ENCODE measurements around the gene SDK1.

SDK1 gene

DNA sequence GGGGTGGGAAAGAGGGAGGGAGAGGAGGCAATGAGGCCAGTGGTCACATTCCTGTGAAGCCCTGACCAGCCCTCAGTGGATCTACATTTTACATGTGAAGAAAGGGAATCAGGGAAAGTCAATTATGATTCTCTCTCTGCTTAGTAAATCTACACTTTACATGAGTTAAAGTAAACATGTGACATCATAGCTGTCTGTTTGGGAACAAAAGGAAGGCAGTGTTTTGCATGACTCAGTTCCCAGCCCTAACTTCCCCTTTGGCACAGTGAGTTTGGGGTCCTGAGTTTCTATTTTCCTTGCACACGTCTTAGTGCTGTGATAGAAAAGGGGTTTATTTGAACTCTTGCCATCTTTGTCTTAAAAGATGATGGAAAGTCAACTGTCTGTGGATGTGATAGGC, 615.1 kb downstream of the SDK1 start:
- DNase-seq (ENCODE audit: low spot score): peak; percentile 33

DNA sequence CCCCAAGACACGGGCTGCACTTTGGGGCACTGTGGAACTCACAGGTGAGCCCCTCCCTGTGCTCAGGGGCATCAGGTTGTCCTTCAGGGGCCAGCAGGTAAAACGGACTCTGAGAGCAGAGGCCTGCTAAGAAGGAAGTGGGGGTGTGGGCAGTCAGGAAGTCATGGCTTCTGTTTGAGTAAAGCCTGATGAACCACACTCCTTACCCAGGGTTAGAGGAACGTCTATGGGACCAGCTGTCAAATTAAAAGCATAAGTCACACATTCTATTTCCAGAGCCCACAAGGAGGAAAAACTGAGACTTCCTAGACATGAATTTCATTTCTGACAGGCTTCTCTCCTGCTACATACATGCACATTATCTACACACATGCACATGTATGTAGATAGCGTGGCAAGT, 616.4 kb downstream of the SDK1 start:
- no peak for DNase-seq (ENCODE audit: low spot score)

DNA sequence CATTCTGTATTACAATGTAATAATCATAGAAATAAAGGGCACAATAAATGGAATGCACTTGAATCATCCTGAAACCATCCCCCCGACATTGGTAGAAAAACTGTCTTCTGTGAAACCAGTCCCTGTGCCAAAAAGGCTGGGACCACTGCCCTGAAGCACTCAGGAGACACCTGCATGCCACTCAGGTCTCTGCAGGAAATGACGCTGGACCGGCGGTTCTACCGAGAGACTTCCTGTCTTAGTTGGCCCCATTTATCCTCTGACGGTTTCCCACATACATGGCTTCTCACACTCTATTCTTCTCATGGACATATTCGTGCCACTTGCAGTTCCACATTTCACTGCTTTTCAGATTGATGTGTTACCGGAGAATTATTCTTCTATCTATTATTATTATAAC, 617.5 kb downstream of the SDK1 start:
- no peak for DNase-seq (ENCODE audit: low spot score)

DNA sequence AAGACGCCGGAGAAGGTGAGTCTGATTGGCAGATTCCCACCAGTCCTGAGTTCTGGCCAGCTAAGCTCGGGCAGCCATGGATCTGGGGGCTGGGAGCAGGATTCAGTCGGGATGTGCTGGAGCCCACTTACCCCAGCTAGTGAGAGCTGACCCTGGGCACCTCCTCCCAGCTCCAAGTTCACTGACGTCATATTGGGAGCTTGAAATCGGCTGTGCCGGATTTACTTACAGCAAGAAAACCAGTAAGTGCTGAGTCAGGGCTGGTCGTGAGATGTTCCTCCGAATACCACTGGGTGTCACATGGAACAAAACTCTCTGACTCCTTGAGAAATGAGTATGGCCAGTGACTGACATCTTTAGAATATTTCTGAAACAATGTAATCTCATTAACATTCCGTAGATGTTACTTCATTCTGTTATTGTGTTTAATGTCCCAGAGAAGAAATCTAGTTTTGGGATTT, 621.2 kb downstream of the SDK1 start:
- DNase-seq (ENCODE audit: low spot score): peak; percentile 95

DNA sequence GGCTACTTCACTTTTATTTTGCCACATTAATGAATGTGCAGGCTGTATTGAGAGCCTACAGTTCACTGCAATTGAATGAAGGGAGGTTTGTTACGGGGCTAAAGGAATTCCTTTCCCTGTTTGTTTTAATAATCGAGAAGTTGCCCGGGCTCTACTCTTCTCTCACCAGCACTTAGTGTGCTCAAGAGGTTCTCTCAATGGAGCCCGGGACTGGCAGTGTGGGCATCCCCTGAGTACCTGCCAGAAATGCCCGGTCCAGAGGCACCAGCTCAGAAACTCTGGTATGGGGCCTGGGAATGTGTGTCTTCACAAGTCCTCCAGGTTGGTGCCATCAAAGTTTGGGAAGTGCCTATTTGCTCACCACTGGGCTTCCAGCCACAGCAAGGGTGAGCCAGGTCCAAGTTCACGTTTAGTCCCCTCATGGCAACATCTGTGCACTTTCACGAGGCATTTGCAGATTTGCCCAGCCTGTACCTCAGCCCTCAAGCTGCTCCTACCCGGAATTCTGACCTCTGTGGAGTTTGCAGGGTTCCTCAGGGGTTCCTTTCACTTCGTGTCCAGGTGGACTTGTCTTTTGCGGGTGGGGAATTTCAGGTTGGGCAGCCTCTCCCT, 622.4 kb downstream of the SDK1 start:
- DNase-seq (ENCODE audit: low spot score): no peak

DNA sequence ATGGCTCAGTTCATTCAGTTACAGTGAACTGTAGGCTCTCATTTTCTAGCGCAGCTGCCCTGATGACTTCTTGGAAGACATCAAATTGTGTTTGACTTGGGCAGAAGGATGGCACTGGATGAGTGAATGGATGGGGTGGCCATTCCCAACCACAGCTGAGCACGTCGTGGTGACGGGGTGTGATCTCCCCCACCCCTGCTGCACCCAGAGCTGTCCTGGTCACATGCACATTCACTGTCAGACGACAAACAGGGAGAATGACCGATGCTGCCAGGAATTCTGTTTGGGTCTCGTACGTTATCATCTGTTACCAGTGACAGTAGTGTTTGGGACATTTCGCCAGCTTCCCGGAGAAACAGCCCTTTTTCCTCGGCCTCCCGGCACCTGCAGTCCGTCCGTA, 623.2 kb downstream of the SDK1 start:
- DNase-seq (ENCODE audit: low spot score): no peak

- DNase-seq (ENCODE audit: low spot score): no peak
These were observed 626.5 kb downstream of the SDK1 start for GRCh38 chr7:3927446-3928110.

DNA sequence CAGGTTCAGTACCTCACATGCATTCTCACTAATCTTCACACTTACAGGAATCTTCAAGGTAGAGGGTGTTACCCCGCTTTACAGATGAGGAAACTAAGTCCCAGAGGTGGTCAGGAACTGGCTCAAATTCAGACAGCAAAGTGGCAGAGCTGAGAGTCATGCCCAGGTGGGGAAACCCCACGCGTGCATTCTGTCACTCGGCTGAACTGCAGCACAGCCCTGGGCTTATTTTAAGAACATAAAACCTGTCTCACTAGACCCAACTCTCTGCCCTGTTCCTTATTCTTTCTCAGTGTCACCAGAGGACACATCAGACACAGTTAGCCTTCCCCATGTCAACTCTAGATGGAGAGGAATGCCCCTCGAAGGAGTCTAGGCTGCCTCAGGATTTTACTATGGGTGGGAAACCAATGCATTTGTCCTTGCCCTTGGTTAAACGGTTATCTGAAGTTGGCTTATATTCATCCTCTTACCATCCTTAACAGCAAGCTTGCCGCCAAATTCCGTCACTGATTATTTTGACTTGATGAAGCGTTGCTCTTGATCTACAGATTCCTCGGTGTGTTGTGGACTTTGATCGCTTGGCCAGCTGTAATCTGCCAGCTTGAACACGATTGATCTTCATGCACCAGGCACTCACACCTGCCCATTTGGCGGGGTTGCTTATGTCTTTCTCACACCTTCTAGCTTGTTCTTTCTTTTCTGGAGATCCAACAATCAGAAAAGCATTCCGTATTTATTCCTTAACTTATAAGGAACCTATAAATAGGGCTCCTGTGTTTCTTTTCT, 627.9 kb downstream of the SDK1 start:
- no peak for DNase-seq (ENCODE audit: low spot score)

GRCh38 chr7:3931843-3932242, 630.8 kb downstream of the SDK1 start:
- no peak for DNase-seq (ENCODE audit: low spot score)

DNA sequence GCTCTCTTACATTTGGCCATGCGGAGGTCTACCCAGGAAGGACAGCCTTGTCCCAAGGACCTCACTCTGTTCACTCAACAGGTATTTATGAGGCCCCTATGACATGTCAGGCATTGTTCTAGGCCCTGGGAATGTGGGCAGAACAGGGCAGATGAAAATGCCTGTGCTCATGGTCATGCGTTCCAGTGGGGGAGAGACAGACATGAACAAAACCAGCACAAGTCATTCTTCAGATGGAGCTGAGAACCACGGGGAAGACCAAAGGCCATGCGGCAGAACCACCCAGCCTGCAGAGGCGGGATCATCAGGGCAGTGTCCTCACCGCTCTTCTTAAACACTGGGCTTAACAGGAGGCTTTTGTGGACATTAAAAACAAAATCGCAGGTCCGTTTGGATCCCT, 636.1 kb downstream of the SDK1 start:
- DNase-seq (ENCODE audit: low spot score): no peak

GRCh38 chr7:3937605-3938004, 636.6 kb downstream of the SDK1 start:
- no peak for DNase-seq (ENCODE audit: low spot score)

DNA sequence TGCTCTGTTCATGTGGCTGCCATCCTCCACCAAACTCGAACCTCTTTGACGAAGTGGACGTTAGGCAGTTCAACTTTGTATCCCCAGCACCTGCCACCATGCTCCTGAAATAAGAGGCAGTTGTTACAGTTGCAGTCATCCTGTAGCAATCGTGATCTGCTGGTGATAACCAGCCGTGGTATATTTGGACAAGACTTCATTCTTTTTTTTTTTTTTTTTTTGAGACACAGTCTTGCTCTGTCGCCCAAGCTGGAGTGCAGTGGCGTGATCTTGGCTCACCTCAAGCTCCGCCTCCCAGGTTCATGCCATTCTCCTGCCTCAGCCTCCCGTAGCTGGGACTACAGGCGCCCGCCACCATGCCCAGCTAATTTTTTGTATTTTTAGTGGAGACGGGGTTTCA, 640.7 kb downstream of the SDK1 start:
- DNase-seq (ENCODE audit: low spot score): peak; percentile 41

- no peak for DNase-seq (ENCODE audit: low spot score)
These were observed 641.2 kb downstream of the SDK1 start for GRCh38 chr7:3942276-3942675.

- DNase-seq (ENCODE audit: low spot score): peak; percentile 93
These were observed 642.0 kb downstream of the SDK1 start for GRCh38 chr7:3942816-3943745.

DNA sequence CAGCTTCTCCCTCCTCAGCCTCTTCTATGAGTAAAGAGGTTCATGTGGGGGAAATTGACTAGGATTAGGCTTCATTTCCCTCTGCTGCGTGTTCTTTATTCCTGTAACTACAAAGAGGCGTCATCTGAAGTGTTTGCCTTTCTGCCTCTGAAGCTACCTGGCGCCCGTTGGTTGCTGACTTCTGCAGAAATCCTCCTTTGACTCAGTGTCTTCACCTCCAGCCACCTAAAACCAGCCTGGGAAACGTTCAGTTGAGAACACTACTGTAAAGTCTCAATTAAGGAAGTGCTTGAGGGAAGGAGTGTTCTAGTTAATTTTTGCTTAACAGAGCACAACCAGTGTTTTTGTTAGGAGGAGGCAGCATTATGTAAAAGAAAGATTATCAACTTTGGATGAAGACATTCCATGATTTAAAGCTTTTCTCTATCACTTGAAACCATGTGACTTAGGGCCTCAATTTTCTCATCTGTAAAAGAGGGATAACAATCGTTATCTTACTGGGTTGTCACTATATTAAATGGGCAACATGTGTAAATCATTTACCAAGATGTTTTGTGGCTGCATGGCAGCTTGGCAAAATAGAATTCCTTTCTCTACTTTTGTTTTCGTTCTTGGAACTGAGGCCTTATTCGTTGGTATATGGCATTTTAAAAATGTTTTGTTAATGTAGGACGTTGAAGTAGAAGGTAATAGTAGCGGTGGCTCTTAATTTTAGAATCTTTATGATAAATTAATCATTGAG, 642.9 kb downstream of the SDK1 start:
- peak; percentile 87 for DNase-seq (ENCODE audit: low spot score)

DNA sequence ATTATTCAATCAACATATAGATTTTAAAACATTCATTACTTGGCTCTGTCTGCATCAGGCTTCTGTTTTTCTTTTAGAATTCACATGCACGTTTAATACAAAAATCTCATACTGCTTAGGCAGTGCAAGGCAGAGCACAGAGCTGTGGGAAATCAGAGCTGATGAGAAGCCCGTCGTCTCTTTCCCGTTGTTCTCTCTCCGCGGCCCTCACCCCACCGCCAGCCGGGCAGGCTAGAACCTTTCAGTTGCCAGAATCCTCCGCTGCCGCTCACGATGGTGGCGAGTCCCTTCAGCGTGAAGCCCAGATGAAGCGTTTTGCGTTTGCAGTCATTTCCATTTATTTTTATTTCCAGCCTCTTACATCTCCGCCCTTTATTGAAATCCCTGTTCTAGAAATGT, 648.2 kb downstream of the SDK1 start:
- no peak for DNase-seq (ENCODE audit: low spot score)

GRCh38 chr7:3950249-3950648, 649.2 kb downstream of the SDK1 start:
- no peak for DNase-seq (ENCODE audit: low spot score)

GRCh38 chr7:3951316-3952055, 650.4 kb downstream of the SDK1 start:
- DNase-seq (ENCODE audit: low spot score): no peak

DNA sequence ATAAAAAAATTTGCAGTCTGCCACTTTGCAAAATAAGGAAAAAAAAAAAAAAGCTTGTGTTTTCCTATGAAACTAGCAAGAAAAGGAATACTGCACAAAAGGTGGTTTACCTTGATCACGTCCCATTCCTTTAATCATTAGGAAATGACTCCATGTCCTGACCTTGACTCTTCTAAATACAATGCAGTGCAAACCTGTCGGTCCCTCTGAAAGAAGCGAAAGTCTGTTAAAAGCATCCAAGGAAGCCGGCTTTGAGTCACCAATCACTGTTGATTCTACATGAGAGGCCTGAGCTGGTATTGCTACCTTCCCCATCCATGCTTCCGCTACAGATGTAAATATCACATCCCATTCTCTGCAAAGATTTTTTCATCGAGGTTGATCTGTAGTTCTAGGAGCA, 652.1 kb downstream of the SDK1 start:
- no peak for DNase-seq (ENCODE audit: low spot score)

GRCh38 chr7:3953946-3954345, 652.9 kb downstream of the SDK1 start:
- no peak for DNase-seq (ENCODE audit: low spot score)

DNA sequence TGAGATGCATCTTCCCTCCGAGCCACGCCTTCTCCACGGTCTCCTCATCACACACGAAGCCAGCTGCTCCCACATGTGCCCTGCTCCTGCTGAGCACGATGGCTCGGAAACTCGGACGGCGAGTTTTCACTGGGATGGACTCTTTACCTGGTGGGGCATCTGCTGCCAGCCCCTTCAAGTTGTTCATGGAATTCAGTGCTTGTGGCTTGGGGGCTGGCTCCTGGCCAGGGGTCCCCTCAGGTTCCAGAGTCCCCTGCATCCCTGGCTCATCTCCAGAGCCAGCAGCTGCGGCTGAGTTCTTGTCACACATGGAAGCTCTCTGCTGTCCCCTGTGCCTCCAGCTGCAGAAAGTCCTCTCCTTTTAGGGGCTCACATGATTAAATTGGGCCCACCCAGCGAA, 654.0 kb downstream of the SDK1 start:
- DNase-seq (ENCODE audit: low spot score): no peak
